HPDE6-E6E7 (cell line): Measurements from ENCODE around the gene NEDD9.

Experiments used
- DNase-seq: peaks from one replicate; pipeline ENCODE4 v3.0.0; 2011; ENCODE audit warnings: missing footprints; ENCODE audit errors: extremely low spot score

The NEDD9 gene

GRCh38 chr6:11218102-11218442, 14.4 kb downstream of the NEDD9 start:
- DNase-seq = no peak

- DNase-seq = peak; percentile 14
Measured at GRCh38 chr6:11217360-11218101, 14.9 kb downstream of the NEDD9 start.

GRCh38 chr6:11215773-11216172, 16.7 kb downstream of the NEDD9 start:
- DNase-seq = no peak

- DNase-seq = no peak
Measured at GRCh38 chr6:11214901-11215300, 17.6 kb downstream of the NEDD9 start.

GRCh38 chr6:11214084-11214833, 18.2 kb downstream of the NEDD9 start:
- no peak for DNase-seq

- DNase-seq = no peak
Measured at GRCh38 chr6:11213422-11214021, 18.9 kb downstream of the NEDD9 start.

- DNase-seq = peak; percentile 13
Measured at GRCh38 chr6:11212664-11213063, 19.8 kb downstream of the NEDD9 start.

- no peak for DNase-seq
Measured at GRCh38 chr6:11211254-11211653, 21.2 kb downstream of the NEDD9 start.

- no peak for DNase-seq
Measured at GRCh38 chr6:11210386-11211138, 21.9 kb downstream of the NEDD9 start.

- DNase-seq = no peak
Measured at GRCh38 chr6:11209906-11210305, 22.6 kb downstream of the NEDD9 start.

GRCh38 chr6:11209369-11209768, 23.1 kb downstream of the NEDD9 start:
- DNase-seq = no peak

- DNase-seq = no peak
Measured at GRCh38 chr6:11208854-11209253, 23.6 kb downstream of the NEDD9 start.

GRCh38 chr6:11208267-11208666, 24.2 kb downstream of the NEDD9 start:
- no peak for DNase-seq

GRCh38 chr6:11207199-11207968, 25.1 kb downstream of the NEDD9 start:
- peak; percentile 64 for DNase-seq

GRCh38 chr6:11206576-11206975, 25.9 kb downstream of the NEDD9 start:
- no peak for DNase-seq

GRCh38 chr6:11204794-11205366, 27.6 kb downstream of the NEDD9 start:
- no peak for DNase-seq

GRCh38 chr6:11204005-11204399, 28.5 kb downstream of the NEDD9 start:
- DNase-seq = no peak

- DNase-seq = no peak
Measured at GRCh38 chr6:11203306-11204004, 29.0 kb downstream of the NEDD9 start.

- DNase-seq = no peak
Measured at GRCh38 chr6:11202513-11203305, 29.8 kb downstream of the NEDD9 start.
